A549 (cell line): Measurements from ENCODE around the gene SEMA3C. TPM values are rescaled to one million over a fixed set of nuclear protein-coding genes. Genes with fewer than 3 reads are reported as not detected.
A peak's percentile ranks its signal among the peaks of the same experiment; 100 is the strongest.

Source experiments
- CBX8 ChIP-seq: fragments of 200-600 bp; sonication (generic); IDR thresholded peaks from 2 replicates; pipeline ENCODE4 v1.6.1; 2016
- CEBPB ChIP-seq, 2 experiments: fragments of >200 bp in 1 of 2; sonication (Bioruptor Twin) in 1 of 2; formaldehyde crosslinking in 1 of 2; IDR thresholded peaks; 2 replicates each; pipeline ENCODE4 v1.6.1; 2012 to 2016
- EHMT2 ChIP-seq: fragments of 200-600 bp; sonication (generic); IDR thresholded peaks from 2 replicates; pipeline ENCODE4 v1.6.1; 2016; ENCODE audit warnings: antibody characterized with exemption, low read depth, mild to moderate bottlenecking, moderate library complexity
- FOSB ChIP-seq: fragments of 250-450 bp; sonication (Bioruptor Pico); IDR thresholded peaks from 2 replicates; pipeline ENCODE4 v1.5.0; 2020; ENCODE audit warnings: mild to moderate bottlenecking, moderate library complexity
- HOXA7 ChIP-seq: fragments of 250-450 bp; sonication (Bioruptor Pico); IDR thresholded peaks from 2 replicates; pipeline ENCODE4 v1.5.0; 2020; ENCODE audit warnings: mild to moderate bottlenecking, moderate library complexity
- HOXB5 ChIP-seq: fragments of 250-450 bp; sonication (Bioruptor Pico); IDR thresholded peaks from 2 replicates; pipeline ENCODE4 v1.5.0; 2020; ENCODE audit warnings: mild to moderate bottlenecking, moderate library complexity
- JUN ChIP-seq, 2 experiments: fragments of >200 bp; sonication (Bioruptor Twin); formaldehyde crosslinking; IDR thresholded peaks; 2 replicates in 1 of 2; 3 replicates in 1 of 2; pipeline ENCODE4 v1.6.1; 2016 to 2017
- MAZ ChIP-seq: fragments of 150-350 bp; IDR thresholded peaks from 2 replicates; pipeline ENCODE4 v1.6.1; 2014; ENCODE audit warnings: antibody characterized with exemption, low read depth, low read length, borderline replicate concordance
- NPAS2 ChIP-seq: fragments of 250-450 bp; sonication (Bioruptor Pico); IDR thresholded peaks from 2 replicates; pipeline ENCODE4 v1.8.0; 2022; ENCODE audit warnings: mild to moderate bottlenecking, moderate library complexity, borderline replicate concordance
- PHF8 ChIP-seq: fragments of 200-600 bp; sonication (generic); IDR thresholded peaks from 2 replicates; pipeline ENCODE4 v1.6.1; 2016; ENCODE audit warnings: low read depth, mild to moderate bottlenecking, antibody characterized with exemption, moderate library complexity, borderline replicate concordance
- RAD21 ChIP-seq, 2 experiments: fragments of >200 bp in 1 of 2; sonication (Bioruptor Twin) in 1 of 2; formaldehyde crosslinking in 1 of 2; IDR thresholded peaks in 1 of 2; conservative IDR thresholded peaks in 1 of 2; 2 replicates in 1 of 2; 3 replicates in 1 of 2; pipeline ENCODE4 v1.6.1; 2012 to 2018; ENCODE audit warnings: inconsistent platforms in 1 of 2
- RCOR1 ChIP-seq: fragments of 150-350 bp; IDR thresholded peaks from 2 replicates; pipeline ENCODE4 v1.6.1; 2014; ENCODE audit warnings: antibody characterized with exemption, low read length, low read depth
- RNF2 ChIP-seq: fragments of 200-600 bp; sonication (generic); IDR thresholded peaks from 2 replicates; pipeline ENCODE4 v1.6.1; 2016; ENCODE audit warnings: low read depth, mild to moderate bottlenecking, antibody characterized with exemption, moderate library complexity, borderline replicate concordance
- SREBF2 ChIP-seq: fragments of 450-650 bp; IDR thresholded peaks from 2 replicates; pipeline ENCODE4 v1.6.1; 2014; ENCODE audit warnings: mild to moderate bottlenecking, moderate library complexity
- TFCP2L1 ChIP-seq: fragments of 250-450 bp; sonication (Bioruptor Pico); IDR thresholded peaks from 2 replicates; pipeline ENCODE4 v1.5.0; 2021; ENCODE audit warnings: mild to moderate bottlenecking
- ZC3H11A ChIP-seq: fragments of 450-650 bp; IDR thresholded peaks from 2 replicates; pipeline ENCODE4 v1.6.1; 2014; ENCODE audit warnings: antibody characterized with exemption, mild to moderate bottlenecking
- ZNF302 ChIP-seq: fragments of 250-450 bp; sonication (Bioruptor Pico); IDR thresholded peaks from 2 replicates; pipeline ENCODE4 v1.9.0; 2021; ENCODE audit warnings: inconsistent platforms, mild to moderate bottlenecking, moderate library complexity
- ZSCAN20 ChIP-seq: fragments of 250-450 bp; sonication (Bioruptor Pico); IDR thresholded peaks from 2 replicates; pipeline ENCODE4 v1.8.0; 2022; ENCODE audit warnings: mild to moderate bottlenecking, moderate library complexity
- polyA plus RNA-seq, 4 experiments: library from polyadenylated mRNA; depleted of rRNA in 3 of 4; stranded (reverse); fragments of >200 nt; fragmentation: RNase III in 1 of 4; extraction: RNeasy Plus Mini Kit Qiagen cat#74134 plus additional on column Dnase treatment in 1 of 4; gene quantifications; 2 replicates in 3 of 4; 3 replicates in 1 of 4; pipeline ENCODE4 v1.2.3, GENCODE V29; 2011 to 2017
- TF ChIP-seq, protein P1 (sequence below): IDR thresholded peaks from 2 replicates; pipeline ENCODE4 v1.6.1; 2012
- TF ChIP-seq, protein P2 (sequence below): fragments of 250-450 bp; sonication (Bioruptor Pico); IDR thresholded peaks from 2 replicates; pipeline ENCODE4 v1.5.0; 2020; ENCODE audit warnings: low read depth, mild to moderate bottlenecking, moderate library complexity
- TF ChIP-seq, protein P3 (sequence below): fragments of 150-350 bp; IDR thresholded peaks from 2 replicates; pipeline ENCODE4 v1.6.1; 2014; ENCODE audit warnings: low read depth, mild to moderate bottlenecking, low read length
- TF ChIP-seq, protein P4 (sequence below): fragments of 250-450 bp; sonication (Bioruptor Pico); IDR thresholded peaks from 2 replicates; pipeline ENCODE4 v1.5.0; 2021; ENCODE audit warnings: mild to moderate bottlenecking, moderate library complexity, borderline replicate concordance
- TF ChIP-seq, protein P5 (sequence below): fragments of 450-650 bp; IDR thresholded peaks from 2 replicates; pipeline ENCODE4 v1.6.1; 2014; ENCODE audit warnings: antibody characterized with exemption

Gene SEMA3C
- polyA plus RNA-seq, 2 of the 4 experiments (the other 2 are of a cell fraction) = 78.1 to 212 TPM

DNA sequence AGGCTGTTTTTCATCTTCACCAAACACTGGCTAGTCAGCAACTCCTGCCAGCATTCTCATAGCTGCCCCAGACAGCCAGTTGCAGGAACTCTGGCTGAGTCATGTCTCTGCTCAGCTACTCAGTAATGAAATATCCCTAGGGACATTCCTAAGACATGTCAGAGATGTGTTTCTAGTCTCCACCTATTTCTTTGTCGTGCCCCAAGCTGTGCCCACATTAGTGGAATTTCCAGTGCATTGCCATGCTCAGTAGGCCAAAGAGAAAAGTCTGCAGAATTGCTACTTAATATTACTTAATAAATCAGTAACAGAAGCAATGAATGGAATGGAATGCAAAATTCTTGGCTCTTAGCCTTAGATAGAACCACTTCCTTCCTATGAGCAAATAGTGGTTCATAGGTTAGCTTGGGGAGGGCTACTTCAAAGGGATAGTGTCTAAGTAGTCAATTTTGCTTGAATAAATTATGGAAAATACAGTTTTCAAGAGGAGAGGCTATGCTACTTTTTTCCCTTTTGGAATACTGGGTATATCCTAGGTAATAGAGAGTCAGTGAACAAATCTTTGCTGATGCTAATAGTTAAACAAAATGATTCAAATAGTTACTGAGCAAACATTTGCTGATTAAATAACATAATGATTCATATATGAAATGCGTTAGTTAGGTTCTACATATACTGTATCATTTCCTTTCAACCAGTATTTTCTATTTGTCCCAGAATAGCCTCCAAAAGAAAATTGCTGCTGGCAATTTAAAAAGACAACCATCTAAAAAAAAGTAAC lies 23.6 kb upstream of the SEMA3C start (continued):
- TF ChIP-seq RAD21 (conservative IDR thresholded peaks at IDR 0.05 in 1 of 2, IDR thresholded peaks at IDR 0.05 in 1 of 2) = peak; percentile 47 to 69
- TF ChIP-seq CEBPB (IDR thresholded peaks at IDR 0.05) = peak; percentile 92 to 93
- no peak for TF ChIP-seq CBX8
- TF ChIP-seq ZSCAN20 (CRISPR knock-in tag) = no peak
- no peak for TF ChIP-seq EHMT2
- no peak for TF ChIP-seq PHF8
- TF ChIP-seq, protein P1, sequence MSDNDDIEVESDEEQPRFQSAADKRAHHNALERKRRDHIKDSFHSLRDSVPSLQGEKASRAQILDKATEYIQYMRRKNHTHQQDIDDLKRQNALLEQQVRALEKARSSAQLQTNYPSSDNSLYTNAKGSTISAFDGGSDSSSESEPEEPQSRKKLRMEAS = peak; percentile 74
- no peak for TF ChIP-seq MAZ
- no peak for TF ChIP-seq ZC3H11A
- TF ChIP-seq, protein P2, sequence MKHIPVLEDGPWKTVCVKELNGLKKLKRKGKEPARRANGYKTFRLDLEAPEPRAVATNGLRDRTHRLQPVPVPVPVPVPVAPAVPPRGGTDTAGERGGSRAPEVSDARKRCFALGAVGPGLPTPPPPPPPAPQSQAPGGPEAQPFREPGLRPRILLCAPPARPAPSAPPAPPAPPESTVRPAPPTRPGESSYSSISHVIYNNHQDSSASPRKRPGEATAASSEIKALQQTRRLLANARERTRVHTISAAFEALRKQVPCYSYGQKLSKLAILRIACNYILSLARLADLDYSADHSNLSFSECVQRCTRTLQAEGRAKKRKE (CRISPR knock-in tag) = no peak
- TF ChIP-seq FOSB (CRISPR knock-in tag) = no peak
- TF ChIP-seq, protein P3, sequence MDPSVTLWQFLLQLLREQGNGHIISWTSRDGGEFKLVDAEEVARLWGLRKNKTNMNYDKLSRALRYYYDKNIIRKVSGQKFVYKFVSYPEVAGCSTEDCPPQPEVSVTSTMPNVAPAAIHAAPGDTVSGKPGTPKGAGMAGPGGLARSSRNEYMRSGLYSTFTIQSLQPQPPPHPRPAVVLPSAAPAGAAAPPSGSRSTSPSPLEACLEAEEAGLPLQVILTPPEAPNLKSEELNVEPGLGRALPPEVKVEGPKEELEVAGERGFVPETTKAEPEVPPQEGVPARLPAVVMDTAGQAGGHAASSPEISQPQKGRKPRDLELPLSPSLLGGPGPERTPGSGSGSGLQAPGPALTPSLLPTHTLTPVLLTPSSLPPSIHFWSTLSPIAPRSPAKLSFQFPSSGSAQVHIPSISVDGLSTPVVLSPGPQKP = no peak
- no peak for TF ChIP-seq TFCP2L1 (CRISPR knock-in tag)
- TF ChIP-seq HOXA7 (CRISPR knock-in tag) = no peak
- no peak for TF ChIP-seq RCOR1
- TF ChIP-seq HOXB5 (CRISPR knock-in tag) = no peak
- TF ChIP-seq, protein P4, sequence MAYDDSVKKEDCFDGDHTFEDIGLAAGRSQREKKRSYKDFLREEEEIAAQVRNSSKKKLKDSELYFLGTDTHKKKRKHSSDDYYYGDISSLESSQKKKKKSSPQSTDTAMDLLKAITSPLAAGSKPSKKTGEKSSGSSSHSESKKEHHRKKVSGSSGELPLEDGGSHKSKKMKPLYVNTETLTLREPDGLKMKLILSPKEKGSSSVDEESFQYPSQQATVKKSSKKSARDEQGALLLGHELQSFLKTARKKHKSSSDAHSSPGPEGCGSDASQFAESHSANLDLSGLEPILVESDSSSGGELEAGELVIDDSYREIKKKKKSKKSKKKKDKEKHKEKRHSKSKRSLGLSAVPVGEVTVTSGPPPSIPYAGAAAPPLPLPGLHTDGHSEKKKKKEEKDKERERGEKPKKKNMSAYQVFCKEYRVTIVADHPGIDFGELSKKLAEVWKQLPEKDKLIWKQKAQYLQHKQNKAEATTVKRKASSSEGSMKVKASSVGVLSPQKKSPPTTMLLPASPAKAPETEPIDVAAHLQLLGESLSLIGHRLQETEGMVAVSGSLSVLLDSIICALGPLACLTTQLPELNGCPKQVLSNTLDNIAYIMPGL = no peak
- TF ChIP-seq ZNF302 (CRISPR knock-in tag) = no peak
- peak; percentile 98 to 99 for TF ChIP-seq JUN (IDR thresholded peaks at IDR 0.05)
- TF ChIP-seq SREBF2 = peak; percentile 39; the same call in 1 of the 2 replicates
- TF ChIP-seq, protein P5, sequence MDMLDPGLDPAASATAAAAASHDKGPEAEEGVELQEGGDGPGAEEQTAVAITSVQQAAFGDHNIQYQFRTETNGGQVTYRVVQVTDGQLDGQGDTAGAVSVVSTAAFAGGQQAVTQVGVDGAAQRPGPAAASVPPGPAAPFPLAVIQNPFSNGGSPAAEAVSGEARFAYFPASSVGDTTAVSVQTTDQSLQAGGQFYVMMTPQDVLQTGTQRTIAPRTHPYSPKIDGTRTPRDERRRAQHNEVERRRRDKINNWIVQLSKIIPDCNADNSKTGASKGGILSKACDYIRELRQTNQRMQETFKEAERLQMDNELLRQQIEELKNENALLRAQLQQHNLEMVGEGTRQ = no peak
- TF ChIP-seq NPAS2 (CRISPR knock-in tag) = no peak
- no peak for TF ChIP-seq RNF2
